DOHH2 (cell line): ENCODE data around the gene HIBADH.

Source experiments
- H3F3A ChIP-seq: fragments of 200-600 bp; sonication (generic), shearing (Covaris generic); 2 replicates; pipeline ENCODE4 v1.6.0; 2016; ENCODE audit warnings: antibody characterized with exemption, mild to moderate bottlenecking; ENCODE audit not compliant: control insufficient read depth, insufficient read depth
- H3K27ac ChIP-seq: fragments of 200-600 bp; sonication (generic); 2 replicates; pipeline ENCODE4 v1.5.1; 2014; ENCODE audit warnings: low read depth, mild to moderate bottlenecking, low read length, moderate library complexity
- H3K27me3 ChIP-seq: fragments of 200-600 bp; sonication (generic); 2 replicates; pipeline ENCODE4 v1.6.1; 2014; ENCODE audit warnings: mild to moderate bottlenecking, low read length, mixed read lengths; ENCODE audit not compliant: control insufficient read depth
- H3K36me3 ChIP-seq: fragments of 200-600 bp; sonication (generic); 2 replicates; pipeline ENCODE4 v1.6.1; 2014; ENCODE audit warnings: mild to moderate bottlenecking, low read length, moderate library complexity, mixed read lengths; ENCODE audit not compliant: control insufficient read depth
- H3K4me1 ChIP-seq: fragments of 200-600 bp; sonication (generic); 2 replicates; pipeline ENCODE4 v1.6.1; 2014; ENCODE audit warnings: mild to moderate bottlenecking, low read length, mixed read lengths; ENCODE audit not compliant: control insufficient read depth
- H3K4me2 ChIP-seq: fragments of 200-600 bp; sonication (generic); 2 replicates; pipeline ENCODE4 v1.6.0; 2014; ENCODE audit warnings: mild to moderate bottlenecking, low read length, moderate library complexity
- H3K4me3 ChIP-seq: fragments of 200-600 bp; sonication (generic); 2 replicates; pipeline ENCODE4 v1.5.1; 2014; ENCODE audit warnings: mild to moderate bottlenecking, low read length, mixed read lengths
- H3K79me2 ChIP-seq: fragments of 200-600 bp; sonication (generic); 2 replicates; pipeline ENCODE4 v1.6.1; 2014; ENCODE audit warnings: mild to moderate bottlenecking, low read length, mixed read lengths; ENCODE audit not compliant: control insufficient read depth
- H3K9me2 ChIP-seq: fragments of 200-600 bp; sonication (generic); replicated peaks from 2 replicates; pipeline ENCODE4 v1.6.1; 2014; ENCODE audit warnings: mild to moderate bottlenecking, low read length, mixed read lengths; ENCODE audit not compliant: control insufficient read depth
- H3K9me3 ChIP-seq: fragments of 200-600 bp; sonication (generic); 2 replicates; pipeline ENCODE4 v1.6.1; 2014; ENCODE audit warnings: antibody characterized with exemption, low read length, mixed read lengths; ENCODE audit not compliant: control insufficient read depth, insufficient read depth
- H4K20me1 ChIP-seq: fragments of 200-600 bp; sonication (generic); 2 replicates; pipeline ENCODE4 v1.6.0; 2014; ENCODE audit warnings: low read depth, mild to moderate bottlenecking, antibody characterized with exemption, low read length, moderate library complexity; ENCODE audit not compliant: control insufficient read depth, insufficient read depth
- EZH2phosphoT487 ChIP-seq: fragments of 200-600 bp; sonication (generic); IDR thresholded peaks from 2 replicates; pipeline ENCODE4 v1.6.1; 2017; ENCODE audit warnings: borderline replicate concordance, mild to moderate bottlenecking, antibody characterized with exemption, low read length, moderate library complexity, mixed read lengths
- TF ChIP-seq, protein P1 (sequence below): fragments of 200-600 bp; sonication (generic); IDR thresholded peaks from one replicate; pipeline ENCODE4 v1.5.1; 2014; ENCODE audit warnings: antibody characterized with exemption, mild to moderate bottlenecking, low read depth, low read length; ENCODE audit not compliant: poor library complexity, severe bottlenecking

The HIBADH gene

DNA sequence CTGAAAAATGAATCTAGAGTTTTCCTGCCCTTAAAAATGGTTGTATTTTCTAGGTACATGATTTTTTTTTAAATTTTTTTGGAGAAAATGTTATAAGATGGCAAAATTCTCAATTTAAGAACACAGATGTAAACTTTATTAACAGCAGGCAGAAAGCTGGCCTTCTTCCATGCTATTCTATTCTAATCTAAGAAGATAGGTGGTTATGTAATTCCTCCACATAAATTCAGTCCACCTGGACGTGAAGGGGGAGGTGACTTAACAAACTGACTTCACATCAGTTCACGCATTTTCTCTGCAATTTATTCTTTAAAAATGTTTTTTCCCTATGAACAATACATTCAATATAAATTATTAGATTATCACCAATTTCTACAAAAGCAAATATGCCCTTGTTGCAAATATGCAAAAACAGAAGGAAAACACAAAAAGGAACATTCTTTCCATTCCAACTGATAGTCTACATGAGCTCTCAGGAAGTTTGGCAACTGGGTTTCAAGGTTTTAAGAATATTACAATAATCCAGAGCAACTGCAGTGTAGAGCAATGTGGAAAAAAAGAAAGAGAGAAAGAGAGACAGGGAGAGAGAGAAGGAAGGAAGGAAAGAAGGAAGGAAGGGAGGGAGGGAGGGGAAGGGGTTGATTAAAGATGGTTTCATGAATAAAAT lies 76.8 kb downstream of the HIBADH start:
- no peaks in the 10 kb centered on the region for H4K20me1 ChIP-seq
- peaks cover 9% of the 10 kb centered on the region for H3F3A ChIP-seq
- no peak overlapping the region for H3K27ac ChIP-seq
- H3K4me2 ChIP-seq = no peak overlapping the region
- no peaks in the 10 kb centered on the region for H3K9me3 ChIP-seq
- H3K36me3 ChIP-seq = no peaks in the 10 kb centered on the region
- TF ChIP-seq, protein P1, sequence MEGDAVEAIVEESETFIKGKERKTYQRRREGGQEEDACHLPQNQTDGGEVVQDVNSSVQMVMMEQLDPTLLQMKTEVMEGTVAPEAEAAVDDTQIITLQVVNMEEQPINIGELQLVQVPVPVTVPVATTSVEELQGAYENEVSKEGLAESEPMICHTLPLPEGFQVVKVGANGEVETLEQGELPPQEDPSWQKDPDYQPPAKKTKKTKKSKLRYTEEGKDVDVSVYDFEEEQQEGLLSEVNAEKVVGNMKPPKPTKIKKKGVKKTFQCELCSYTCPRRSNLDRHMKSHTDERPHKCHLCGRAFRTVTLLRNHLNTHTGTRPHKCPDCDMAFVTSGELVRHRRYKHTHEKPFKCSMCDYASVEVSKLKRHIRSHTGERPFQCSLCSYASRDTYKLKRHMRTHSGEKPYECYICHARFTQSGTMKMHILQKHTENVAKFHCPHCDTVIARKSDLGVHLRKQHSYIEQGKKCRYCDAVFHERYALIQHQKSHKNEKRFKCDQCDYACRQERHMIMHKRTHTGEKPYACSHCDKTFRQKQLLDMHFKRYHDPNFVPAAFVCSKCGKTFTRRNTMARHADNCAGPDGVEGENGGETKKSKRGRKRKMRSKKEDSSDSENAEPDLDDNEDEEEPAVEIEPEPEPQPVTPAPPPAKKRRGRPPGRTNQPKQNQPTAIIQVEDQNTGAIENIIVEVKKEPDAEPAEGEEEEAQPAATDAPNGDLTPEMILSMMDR = no peak
- no peak for TF ChIP-seq EZH2phosphoT487
- no peaks in the 10 kb centered on the region for H3K27me3 ChIP-seq
- peaks cover 24% of the 10 kb centered on the region for H3K4me1 ChIP-seq
- H3K4me3 ChIP-seq = no peak overlapping the region
- no peaks in the 10 kb centered on the region for H3K79me2 ChIP-seq
- H3K9me2 ChIP-seq = no peaks in the 10 kb centered on the region

DNA sequence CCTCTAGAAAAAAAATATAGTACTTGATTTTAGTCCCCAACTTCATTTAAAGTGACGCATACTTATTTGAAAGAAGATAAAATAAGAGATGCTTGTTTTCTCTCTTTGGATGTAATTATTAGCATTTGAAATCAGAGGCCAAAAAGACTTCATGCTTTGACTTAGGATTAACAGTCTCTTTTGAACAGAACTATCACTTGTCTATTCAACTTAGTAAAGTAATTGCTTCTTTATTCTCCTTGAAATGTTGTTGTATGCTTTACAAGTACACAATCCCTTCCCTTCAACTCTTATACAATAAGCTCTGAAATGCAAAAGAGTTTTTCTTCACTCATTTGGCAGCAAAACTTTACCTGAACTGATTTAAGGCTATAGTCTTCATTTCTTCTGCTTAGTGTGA lies 80.8 kb downstream of the HIBADH start:
- Histone ChIP-seq H3K4me2 (no peak overlapping the region), H3K4me3 (no peak overlapping the region), H3K79me2 (no peaks in the 10 kb centered on the region), H3K27ac (no peak overlapping the region), H3K9me3 (no peaks in the 10 kb centered on the region), H3K36me3 (no peaks in the 10 kb centered on the region), H3K27me3 (no peaks in the 10 kb centered on the region), H3F3A (peaks cover 6% of the 10 kb centered on the region; the same call in 1 of the 2 replicates), H3K4me1 (peaks cover 18% of the 10 kb centered on the region), H3K9me2 (no peaks in the 10 kb centered on the region), H4K20me1 (no peaks in the 10 kb centered on the region)
- TF ChIP-seq, protein P1 = no peak
- TF ChIP-seq EZH2phosphoT487 = no peak

DNA sequence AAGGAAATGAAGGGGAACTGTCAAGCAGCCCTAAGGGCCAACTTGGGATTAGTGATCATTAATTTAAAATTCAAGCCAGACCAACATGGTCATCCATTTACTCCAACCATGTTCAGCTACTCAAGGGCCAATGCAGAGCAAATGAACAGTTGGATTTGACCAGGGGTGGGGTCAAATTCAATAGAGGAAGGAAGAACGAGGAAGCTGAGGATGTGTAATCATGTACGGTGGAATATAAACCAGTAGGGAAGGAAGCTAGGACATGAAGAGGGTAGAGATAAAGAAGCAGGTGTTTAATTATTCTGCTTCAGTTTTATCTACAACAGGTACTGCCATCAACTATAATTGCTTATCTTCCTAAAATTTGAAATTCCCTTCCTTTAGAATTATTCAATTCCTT lies 81.6 kb downstream of the HIBADH start:
- H3K4me2 ChIP-seq = no peak overlapping the region
- H3K4me3 ChIP-seq = no peak overlapping the region
- no peak for TF ChIP-seq EZH2phosphoT487
- TF ChIP-seq, protein P1 = no peak

More for the DNA sequence above, 81.6 kb downstream of the HIBADH start:
- no peaks in the 10 kb centered on the region for H3K9me2 ChIP-seq
- 0 out of 2 replicates have a peak, but pooled peaks cover 3% of the 10 kb centered on the region for H3F3A ChIP-seq
- peaks cover 10% of the 10 kb centered on the region for H3K4me1 ChIP-seq
- no peaks in the 10 kb centered on the region for H3K9me3 ChIP-seq
- H3K36me3 ChIP-seq = no peaks in the 10 kb centered on the region
- H4K20me1 ChIP-seq = no peaks in the 10 kb centered on the region
- H3K27ac ChIP-seq = no peak overlapping the region
- H3K27me3 ChIP-seq = no peaks in the 10 kb centered on the region
- H3K79me2 ChIP-seq = no peaks in the 10 kb centered on the region
